GM18499 (cell line): Measurements from ENCODE around the gene GUK1.
"Not testable (repeated sequence)": the region's sequence is repeated elsewhere in the genome, so short reads cannot be mapped to it uniquely, and the experiment has no call there.

ENCODE experiments used
- ATAC-seq: cut with Tn5 transposase; IDR thresholded peaks from one replicate; pipeline ENCODE4 v1.9.1; 2021; ENCODE audit warnings: moderate number of reproducible peaks; ENCODE audit not compliant: insufficient read depth, unreplicated experiment

The GUK1 gene

GRCh38 chr1:228102791-228103620, 37.1 kb upstream of the GUK1 start, which contains the start of gene C1orf35:
C1orf35 (minus strand) TSS chr1:228103325; CDS start chr1:228103227, 98 bp downstream.
- ATAC-seq: peak; percentile 37

- ATAC-seq: no peak
These were observed 35.4 kb upstream of the GUK1 start for GRCh38 chr1:228104526-228105269.

GRCh38 chr1:228105270-228105995, 34.6 kb upstream of the GUK1 start:
- ATAC-seq: no peak

- ATAC-seq: no peak
These were observed 33.9 kb upstream of the GUK1 start for GRCh38 chr1:228105996-228106799.

GRCh38 chr1:228106800-228107054, 33.4 kb upstream of the GUK1 start:
- ATAC-seq: no peak

GRCh38 chr1:228107636-228108035, 32.4 kb upstream of the GUK1 start:
- no peak for ATAC-seq

- ATAC-seq: no peak
These were observed 31.9 kb upstream of the GUK1 start for GRCh38 chr1:228108055-228108690.

- ATAC-seq: no peak
These were observed 31.4 kb upstream of the GUK1 start for GRCh38 chr1:228108742-228109072.

- peak; percentile 81 for ATAC-seq
These were observed 30.8 kb upstream of the GUK1 start, which contains the start of gene MRPL55 for GRCh38 chr1:228109073-228109961. MRPL55 (minus strand) TSS chr1:228109299; CDS start chr1:228108260, 1,039 bp downstream.

GRCh38 chr1:228109962-228110488, 30.1 kb upstream of the GUK1 start:
- ATAC-seq: no peak

GRCh38 chr1:228110556-228110955, 29.5 kb upstream of the GUK1 start:
- no peak for ATAC-seq

- not testable (repeated sequence) for ATAC-seq
These were observed 28.8 kb upstream of the GUK1 start for GRCh38 chr1:228111315-228111714.

GRCh38 chr1:228112167-228112566, 27.9 kb upstream of the GUK1 start:
- no peak for ATAC-seq

GRCh38 chr1:228112617-228113016, 27.5 kb upstream of the GUK1 start:
- no peak for ATAC-seq

- no peak for ATAC-seq
These were observed 25.3 kb upstream of the GUK1 start for GRCh38 chr1:228114827-228115226.

GRCh38 chr1:228117335-228117734, 22.7 kb upstream of the GUK1 start:
- no peak for ATAC-seq

GRCh38 chr1:228118040-228118439, 22.0 kb upstream of the GUK1 start:
- ATAC-seq: no peak

- ATAC-seq: no peak
These were observed 19.7 kb upstream of the GUK1 start for GRCh38 chr1:228120351-228120750.
